Keratinocyte (primary cell): Measurements from ENCODE around the gene RDH5. TPM values are rescaled to one million over a fixed set of nuclear protein-coding genes. Genes with fewer than 3 reads are reported as not detected.

Experiments
- DNase-seq: peaks from one replicate; pipeline ENCODE4 v3.0.0-alpha.2; 2011; ENCODE audit warnings: low read depth, missing footprints, low spot score
- FAIRE-seq: peaks from 2 replicates; lab custom pipeline; 2011; peaks lifted over from hg19 to GRCh38; lab: Jason Lieb, UNC
- H2AFZ ChIP-seq: 2 replicates; pipeline ENCODE4 v1.6.0; 2012; ENCODE audit warnings: low read length, control low read depth, inconsistent platforms; ENCODE audit not compliant: control insufficient read depth
- H3K27ac ChIP-seq: 2 replicates; pipeline ENCODE4 v1.5.1; 2011; ENCODE audit warnings: low read length; ENCODE audit not compliant: control insufficient read depth, insufficient read depth
- H3K27me3 ChIP-seq: 3 replicates; pipeline ENCODE4 v1.6.0; 2011; ENCODE audit warnings: low read length; ENCODE audit not compliant: control insufficient read depth, insufficient read depth; ENCODE audit errors: extremely low read depth
- H3K36me3 ChIP-seq, 2 experiments: 2 replicates in 1 of 2; 3 replicates in 1 of 2; pipeline ENCODE4 v1.5.1; 2011; ENCODE audit warnings: low read length in 2 of 2, mild to moderate bottlenecking in 1 of 2; ENCODE audit not compliant: control insufficient read depth in 2 of 2, insufficient read depth in 2 of 2; ENCODE audit errors: extremely low read depth in 1 of 2
- H3K4me1 ChIP-seq: 3 replicates; pipeline ENCODE4 v1.5.1; 2011; ENCODE audit warnings: low read length; ENCODE audit not compliant: control insufficient read depth, insufficient read depth; ENCODE audit errors: extremely low read depth
- H3K4me2 ChIP-seq: 3 replicates; pipeline ENCODE4 v1.6.0; 2011; ENCODE audit warnings: low read depth, low read length; ENCODE audit not compliant: control insufficient read depth, insufficient read depth; ENCODE audit errors: extremely low read depth
- H3K4me3 ChIP-seq, 3 experiments: fragments of 200-600 bp in 1 of 3; sonication (generic) in 1 of 3; 2 replicates in 2 of 3; 3 replicates in 1 of 3; pipeline ENCODE4 v1.5.1; 2011 to 2016; ENCODE audit warnings: low read length in 3 of 3, mild to moderate bottlenecking in 3 of 3, control low read depth in 2 of 3, inconsistent platforms in 1 of 3, low read depth in 1 of 3, mixed read lengths in 1 of 3, mixed run types in 1 of 3, moderate library complexity in 1 of 3; ENCODE audit not compliant: control insufficient read depth in 2 of 3, insufficient read depth in 2 of 3; ENCODE audit errors: extremely low read depth in 1 of 3
- H3K79me2 ChIP-seq: 2 replicates; pipeline ENCODE4 v1.6.0; 2012; ENCODE audit warnings: low read length; ENCODE audit not compliant: control insufficient read depth, insufficient read depth
- H3K9ac ChIP-seq: 3 replicates; pipeline ENCODE4 v1.6.0; 2011; ENCODE audit warnings: low read length; ENCODE audit not compliant: control insufficient read depth, insufficient read depth; ENCODE audit errors: extremely low read depth
- H3K9me1 ChIP-seq: 3 replicates; pipeline ENCODE4 v1.6.0; 2011; ENCODE audit warnings: low read length; ENCODE audit not compliant: control insufficient read depth, insufficient read depth; ENCODE audit errors: extremely low read depth
- H3K9me3 ChIP-seq: 2 replicates; pipeline ENCODE4 v1.5.1; 2012; ENCODE audit warnings: low read depth, low read length; ENCODE audit not compliant: control insufficient read depth
- H4K20me1 ChIP-seq: 3 replicates; pipeline ENCODE4 v1.6.0; 2011; ENCODE audit warnings: low read length; ENCODE audit not compliant: control insufficient read depth, insufficient read depth; ENCODE audit errors: extremely low read depth
- EZH2 ChIP-seq: IDR thresholded peaks from one replicate; pipeline ENCODE4 v1.6.1; 2012; ENCODE audit warnings: inconsistent platforms, mild to moderate bottlenecking, low read length, moderate library complexity
- dilution Hi-C: fragments of 300-500 bp; cut with MboI; formaldehyde crosslinking; loops from one replicate; pipeline ENCODE4 v1.7.0; 2020; ENCODE audit warnings: low sequenced_read_pairs; ENCODE audit not compliant: extremely low pct_ligation_motif_present
- polyA plus RNA-seq, 5 experiments: library from polyadenylated mRNA; depleted of rRNA in 3 of 5; stranded (reverse) in 3 of 5; stranded (forward) in 1 of 5; unstranded in 1 of 5; fragments of >200 nt; gene quantifications; 1 replicate in 1 of 5; 2 replicates in 3 of 5; 3 replicates in 1 of 5; pipeline versions ENCODE4 v1.2.1 to v1.2.3, GENCODE V29; 2011 to 2012; ENCODE audit warnings: missing spikeins in 2 of 5, low read depth in 1 of 5, low replicate concordance in 1 of 5
- TF ChIP-seq, protein P1 (sequence below), 3 experiments: IDR thresholded peaks in 1 of 3; conservative IDR thresholded peaks in 1 of 3; optimal IDR thresholded peaks in 1 of 3; 2 replicates in 2 of 3; 3 replicates in 1 of 3; pipeline versions ENCODE3 to v1.5.1; 2011; ENCODE audit warnings: low read length in 3 of 3, mild to moderate bottlenecking in 3 of 3, moderate library complexity in 2 of 3, control low read depth in 1 of 3, inconsistent platforms in 1 of 3; ENCODE audit not compliant: insufficient read depth in 2 of 3; ENCODE audit errors: extremely low read depth in 1 of 3

RDH5 gene
- polyA plus RNA-seq, 1 donor (not counting 4 experiments of a cell fraction or from before 2014, with no cell fraction given), result 1.2 TPM

- Histone ChIP-seq H4K20me1 (no peaks in the 10 kb centered on the region), H3K36me3 (no peaks in the 10 kb centered on the region), H3K9ac (no peak overlapping the region), H3K4me2 (no peak overlapping the region), H2AFZ (no peak overlapping the region), H3K9me3 (no peaks in the 10 kb centered on the region), H3K9me1 (no peaks in the 10 kb centered on the region), H3K4me3 (no peak overlapping the region), H3K27me3 (peaks cover 4% of the 10 kb centered on the region), H3K27ac (no peak overlapping the region), H3K4me1 (no peaks in the 10 kb centered on the region), H3K79me2 (no peaks in the 10 kb centered on the region)
- dilution Hi-C loops, result no loop called here
- FAIRE-seq (no peak), DNase-seq (no peak)
- TF ChIP-seq, protein P1, sequence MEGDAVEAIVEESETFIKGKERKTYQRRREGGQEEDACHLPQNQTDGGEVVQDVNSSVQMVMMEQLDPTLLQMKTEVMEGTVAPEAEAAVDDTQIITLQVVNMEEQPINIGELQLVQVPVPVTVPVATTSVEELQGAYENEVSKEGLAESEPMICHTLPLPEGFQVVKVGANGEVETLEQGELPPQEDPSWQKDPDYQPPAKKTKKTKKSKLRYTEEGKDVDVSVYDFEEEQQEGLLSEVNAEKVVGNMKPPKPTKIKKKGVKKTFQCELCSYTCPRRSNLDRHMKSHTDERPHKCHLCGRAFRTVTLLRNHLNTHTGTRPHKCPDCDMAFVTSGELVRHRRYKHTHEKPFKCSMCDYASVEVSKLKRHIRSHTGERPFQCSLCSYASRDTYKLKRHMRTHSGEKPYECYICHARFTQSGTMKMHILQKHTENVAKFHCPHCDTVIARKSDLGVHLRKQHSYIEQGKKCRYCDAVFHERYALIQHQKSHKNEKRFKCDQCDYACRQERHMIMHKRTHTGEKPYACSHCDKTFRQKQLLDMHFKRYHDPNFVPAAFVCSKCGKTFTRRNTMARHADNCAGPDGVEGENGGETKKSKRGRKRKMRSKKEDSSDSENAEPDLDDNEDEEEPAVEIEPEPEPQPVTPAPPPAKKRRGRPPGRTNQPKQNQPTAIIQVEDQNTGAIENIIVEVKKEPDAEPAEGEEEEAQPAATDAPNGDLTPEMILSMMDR (optimal IDR thresholded peaks at IDR 0.05 in 1 of 3, IDR thresholded peaks at IDR 0.05 in 1 of 3, conservative IDR thresholded peaks at IDR 0.05 in 1 of 3; ENCODE audit: extremely low read depth in 1 of 3, insufficient read depth in 2 of 3, low read length in 3 of 3), result no peak
- TF ChIP-seq EZH2, result no peak
Observed at GRCh38 chr12:55673638-55674037, 46.6 kb upstream of the RDH5 start.

- dilution Hi-C loops, result no loop called here
- no peaks in the 10 kb centered on the region for H3K79me2 ChIP-seq
- H3K36me3 ChIP-seq, result no peaks in the 10 kb centered on the region
- H3K27me3 ChIP-seq, result peaks cover 4% of the 10 kb centered on the region
- no peak overlapping the region for H3K4me2 ChIP-seq
- H3K9me1 ChIP-seq, result no peaks in the 10 kb centered on the region
- TF ChIP-seq, protein P1 (optimal IDR thresholded peaks at IDR 0.05 in 1 of 3, IDR thresholded peaks at IDR 0.05 in 1 of 3, conservative IDR thresholded peaks at IDR 0.05 in 1 of 3; ENCODE audit: extremely low read depth in 1 of 3, insufficient read depth in 2 of 3, low read length in 3 of 3), result no peak
- FAIRE-seq (no peak), DNase-seq (no peak)
- no peak overlapping the region for H3K4me3 ChIP-seq
- no peak overlapping the region for H2AFZ ChIP-seq
- H3K9ac ChIP-seq, result no peak overlapping the region
- H3K27ac ChIP-seq, result no peak overlapping the region
- no peaks in the 10 kb centered on the region for H3K9me3 ChIP-seq
- no peaks in the 10 kb centered on the region for H3K4me1 ChIP-seq
- H4K20me1 ChIP-seq, result no peaks in the 10 kb centered on the region
Observed at GRCh38 chr12:55675666-55676065, 44.5 kb upstream of the RDH5 start.
